Liver (tissue), 9 donors: ENCODE results near the gene LYSMD1. TPM values are rescaled to one million over a fixed set of nuclear protein-coding genes. Genes with fewer than 3 reads are reported as not detected.

Source experiments
- DNase-seq: peaks from one replicate; pipeline ENCODE4 v3.0.0-alpha.2; 2017; ENCODE audit warnings: low spot score
- H3K27ac ChIP-seq, 2 donors: one replicate each; pipeline ENCODE4 v1.7.0; 2013; ENCODE audit warnings: inconsistent platforms in 2 of 2, low read length in 2 of 2, control low read depth in 1 of 2, low read depth in 1 of 2, mild to moderate bottlenecking in 1 of 2
- H3K27me3 ChIP-seq, 4 donors: one replicate each; pipeline versions ENCODE4 v1.6.1 to v1.7.0; 2013; ENCODE audit warnings: low read length in 3 of 4, inconsistent platforms in 1 of 4, mild to moderate bottlenecking in 1 of 4, moderate library complexity in 1 of 4; ENCODE audit not compliant: control insufficient read depth in 4 of 4, insufficient read depth in 4 of 4
- H3K36me3 ChIP-seq, 4 donors: one replicate each; pipeline versions ENCODE4 v1.6.1 to v1.7.0; 2013; ENCODE audit warnings: low read length in 3 of 4, mild to moderate bottlenecking in 3 of 4, low read depth in 1 of 4, moderate library complexity in 1 of 4; ENCODE audit not compliant: control insufficient read depth in 4 of 4, insufficient read depth in 3 of 4
- H3K4me1 ChIP-seq, 4 donors: one replicate each; pipeline versions ENCODE4 v1.6.1 to v1.7.0; 2013; ENCODE audit warnings: low read length in 3 of 4, mild to moderate bottlenecking in 3 of 4, moderate library complexity in 1 of 4; ENCODE audit not compliant: control insufficient read depth in 4 of 4, insufficient read depth in 4 of 4
- H3K4me3 ChIP-seq, 3 donors: one replicate each; pipeline versions ENCODE4 v1.6.1 to v1.7.0; 2013; ENCODE audit warnings: low read length in 3 of 3, control low read depth in 1 of 3, low read depth in 1 of 3, mild to moderate bottlenecking in 1 of 3
- H3K9ac ChIP-seq, 2 donors: one replicate each; pipeline ENCODE4 v1.7.0; 2013; ENCODE audit warnings: low read length in 2 of 2, mild to moderate bottlenecking in 2 of 2, moderate library complexity in 2 of 2, control low read depth in 1 of 2, low read depth in 1 of 2
- H3K9me3 ChIP-seq, 4 donors: one replicate each; pipeline versions ENCODE4 v1.6.1 to v1.7.0; 2013; ENCODE audit warnings: low read length in 3 of 4; ENCODE audit not compliant: control insufficient read depth in 4 of 4
- EGR1 ChIP-seq, 2 donors: IDR thresholded peaks; 2 replicates each; pipeline ENCODE4 v1.6.1; 2016 to 2018; ENCODE audit warnings: antibody characterized with exemption in 2 of 2, low read depth in 2 of 2
- FOXA1 ChIP-seq: IDR thresholded peaks from 2 replicates; pipeline ENCODE4 v1.6.1; 2016; ENCODE audit warnings: antibody characterized with exemption
- FOXA2 ChIP-seq: IDR thresholded peaks from 2 replicates; pipeline ENCODE4 v1.6.1; 2016; ENCODE audit warnings: antibody characterized with exemption
- GABPA ChIP-seq, 2 donors: IDR thresholded peaks in 1 of 2; conservative IDR thresholded peaks in 1 of 2; 2 replicates each; pipeline ENCODE4 v1.6.1; 2016; ENCODE audit warnings: antibody characterized with exemption in 2 of 2, mild to moderate bottlenecking in 1 of 2, moderate library complexity in 1 of 2
- HNF4A ChIP-seq, 2 donors: conservative IDR thresholded peaks; 2 replicates each; pipeline ENCODE4 v1.6.1; 2016; ENCODE audit warnings: antibody characterized with exemption in 2 of 2, mild to moderate bottlenecking in 2 of 2
- HNF4G ChIP-seq: IDR thresholded peaks from 2 replicates; pipeline ENCODE4 v1.6.1; 2016; ENCODE audit warnings: antibody characterized with exemption
- JUND ChIP-seq, 2 donors: IDR thresholded peaks; 2 replicates each; pipeline ENCODE4 v1.6.1; 2016; ENCODE audit warnings: antibody characterized with exemption in 2 of 2
- NR2F2 ChIP-seq: IDR thresholded peaks from 2 replicates; pipeline ENCODE4 v1.6.1; 2016; ENCODE audit warnings: antibody characterized with exemption
- RAD21 ChIP-seq, 2 donors: IDR thresholded peaks; 2 replicates each; pipeline ENCODE4 v1.6.1; 2016; ENCODE audit warnings: antibody characterized with exemption in 2 of 2, mild to moderate bottlenecking in 2 of 2
- RXRA ChIP-seq, 2 donors: IDR thresholded peaks; 2 replicates each; pipeline ENCODE4 v1.6.1; 2017 to 2018; ENCODE audit warnings: antibody characterized with exemption in 2 of 2, mild to moderate bottlenecking in 1 of 2
- SP1 ChIP-seq: IDR thresholded peaks from 2 replicates; pipeline ENCODE4 v1.6.1; 2018; ENCODE audit warnings: antibody characterized with exemption, mild to moderate bottlenecking
- TAF1 ChIP-seq: conservative IDR thresholded peaks from 2 replicates; pipeline ENCODE4 v1.6.1; 2016; ENCODE audit warnings: antibody characterized with exemption, mild to moderate bottlenecking
- YY1 ChIP-seq: IDR thresholded peaks from 2 replicates; pipeline ENCODE4 v1.6.1; 2016; ENCODE audit warnings: antibody characterized with exemption, mild to moderate bottlenecking
- WGBS: extraction: QIAGEN DNeasy Blood & Tissue Kit; methylation state at CpG from one replicate; pipeline ENCODE4 v1.1.7; 2013; 5-methylcytosine and 5-hydroxymethylcytosine counted together
- polyA plus RNA-seq, 2 donors: library from polyadenylated mRNA; stranded (reverse) in 1 of 2; unstranded in 1 of 2; fragments of 200-250 nt in 1 of 2; fragments of >200 nt in 1 of 2; fragmentation: Nextera tagmentation in 1 of 2; extraction: Ambion mirVana in 1 of 2; gene quantifications; one replicate each; pipeline versions ENCODE4 v1.2.1 to v1.2.3, GENCODE V29; 2013 to 2015
- total RNA-seq, 2 donors: library from RNA; depleted of rRNA; stranded (reverse); fragments of >200 nt; gene quantifications; one replicate each; pipeline ENCODE4 v1.2.3, GENCODE V29; 2014
- TF ChIP-seq, protein P1 (sequence below): IDR thresholded peaks from 2 replicates; pipeline ENCODE4 v1.6.1; 2016; ENCODE audit warnings: antibody characterized with exemption
- TF ChIP-seq, protein P2 (sequence below): IDR thresholded peaks from 2 replicates; pipeline ENCODE4 v1.6.1; 2016; ENCODE audit warnings: antibody characterized with exemption, mild to moderate bottlenecking
- TF ChIP-seq, protein P3 (sequence below): IDR thresholded peaks from 2 replicates; pipeline ENCODE4 v1.6.1; 2016; ENCODE audit warnings: antibody characterized with exemption
- TF ChIP-seq, protein P4 (sequence below): fragments of 150-350 bp; IDR thresholded peaks from 2 replicates; pipeline ENCODE4 v1.5.1; 2017; ENCODE audit warnings: improper control_type of control experiment, low read depth, low read length; ENCODE audit not compliant: missing input control
- TF ChIP-seq, protein P5 (sequence below): IDR thresholded peaks from 2 replicates; pipeline ENCODE4 v1.6.1; 2016; ENCODE audit warnings: antibody characterized with exemption
- donor health status: healthy.
- donor health status: healthy.
- donor health status: healthy.
- donor health status: healthy.
- donor health status: healthy.

Gene LYSMD1
- total and polyA plus RNA-seq, 4 donors, result 2.8 to 5.3 (median 3.9) TPM

DNA sequence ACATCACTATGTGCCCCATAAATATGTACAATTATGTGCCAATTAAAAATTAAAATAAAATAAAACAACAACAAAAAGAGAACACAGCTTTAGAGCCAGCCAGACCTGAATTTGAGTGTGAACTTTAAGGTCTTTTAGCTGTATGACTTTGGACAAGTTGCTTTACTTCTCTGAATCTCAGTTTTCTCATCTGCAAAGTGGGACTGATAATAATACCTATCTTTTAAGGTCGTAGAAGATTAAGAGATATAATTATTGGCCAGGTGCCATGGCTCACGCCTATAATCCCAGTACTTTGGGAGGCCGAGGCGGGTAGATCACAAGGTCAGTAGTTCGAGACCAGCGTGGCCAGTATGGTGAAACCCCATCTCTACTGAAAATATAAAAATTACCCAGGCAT is 27.6 kb upstream of the LYSMD1 start:
- WGBS, result 77% methylated on average over 6 of the region's 6 CpGs
- no peak overlapping the region for H3K27ac ChIP-seq
- no peak overlapping the region for H3K9ac ChIP-seq
- DNase-seq, result no peak
- no peaks in the 10 kb centered on the region for H3K9me3 ChIP-seq
- peaks cover 2 to 22% (median 14%) of the 10 kb centered on the region in 4 donors for H3K4me1 ChIP-seq
- no peaks in the 10 kb centered on the region for H3K27me3 ChIP-seq
- no peaks in the 10 kb centered on the region for H3K36me3 ChIP-seq
- TF ChIP-seq JUND (IDR thresholded peaks at IDR 0.05) (no peak), GABPA (IDR thresholded peaks at IDR 0.05 in 1 of 2, conservative IDR thresholded peaks at IDR 0.05 in 1 of 2) (no peak), EGR1 (IDR thresholded peaks at IDR 0.05; ENCODE audit: low read depth in 2 of 2) (no peak), HNF4G (no peak), RXRA (IDR thresholded peaks at IDR 0.05) (no peak), YY1 (no peak), SP1 (no peak), NR2F2 (no peak), HNF4A (conservative IDR thresholded peaks at IDR 0.05) (no peak), FOXA1 (no peak), TAF1 (no peak), RAD21 (IDR thresholded peaks at IDR 0.05) (no peak), FOXA2 (no peak)
- TF ChIP-seq, protein P1, sequence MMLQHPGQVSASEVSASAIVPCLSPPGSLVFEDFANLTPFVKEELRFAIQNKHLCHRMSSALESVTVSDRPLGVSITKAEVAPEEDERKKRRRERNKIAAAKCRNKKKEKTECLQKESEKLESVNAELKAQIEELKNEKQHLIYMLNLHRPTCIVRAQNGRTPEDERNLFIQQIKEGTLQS, result no peak
- TF ChIP-seq, protein P2, sequence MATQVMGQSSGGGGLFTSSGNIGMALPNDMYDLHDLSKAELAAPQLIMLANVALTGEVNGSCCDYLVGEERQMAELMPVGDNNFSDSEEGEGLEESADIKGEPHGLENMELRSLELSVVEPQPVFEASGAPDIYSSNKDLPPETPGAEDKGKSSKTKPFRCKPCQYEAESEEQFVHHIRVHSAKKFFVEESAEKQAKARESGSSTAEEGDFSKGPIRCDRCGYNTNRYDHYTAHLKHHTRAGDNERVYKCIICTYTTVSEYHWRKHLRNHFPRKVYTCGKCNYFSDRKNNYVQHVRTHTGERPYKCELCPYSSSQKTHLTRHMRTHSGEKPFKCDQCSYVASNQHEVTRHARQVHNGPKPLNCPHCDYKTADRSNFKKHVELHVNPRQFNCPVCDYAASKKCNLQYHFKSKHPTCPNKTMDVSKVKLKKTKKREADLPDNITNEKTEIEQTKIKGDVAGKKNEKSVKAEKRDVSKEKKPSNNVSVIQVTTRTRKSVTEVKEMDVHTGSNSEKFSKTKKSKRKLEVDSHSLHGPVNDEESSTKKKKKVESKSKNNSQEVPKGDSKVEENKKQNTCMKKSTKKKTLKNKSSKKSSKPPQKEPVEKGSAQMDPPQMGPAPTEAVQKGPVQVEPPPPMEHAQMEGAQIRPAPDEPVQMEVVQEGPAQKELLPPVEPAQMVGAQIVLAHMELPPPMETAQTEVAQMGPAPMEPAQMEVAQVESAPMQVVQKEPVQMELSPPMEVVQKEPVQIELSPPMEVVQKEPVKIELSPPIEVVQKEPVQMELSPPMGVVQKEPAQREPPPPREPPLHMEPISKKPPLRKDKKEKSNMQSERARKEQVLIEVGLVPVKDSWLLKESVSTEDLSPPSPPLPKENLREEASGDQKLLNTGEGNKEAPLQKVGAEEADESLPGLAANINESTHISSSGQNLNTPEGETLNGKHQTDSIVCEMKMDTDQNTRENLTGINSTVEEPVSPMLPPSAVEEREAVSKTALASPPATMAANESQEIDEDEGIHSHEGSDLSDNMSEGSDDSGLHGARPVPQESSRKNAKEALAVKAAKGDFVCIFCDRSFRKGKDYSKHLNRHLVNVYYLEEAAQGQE, result no peak
- TF ChIP-seq, protein P3, sequence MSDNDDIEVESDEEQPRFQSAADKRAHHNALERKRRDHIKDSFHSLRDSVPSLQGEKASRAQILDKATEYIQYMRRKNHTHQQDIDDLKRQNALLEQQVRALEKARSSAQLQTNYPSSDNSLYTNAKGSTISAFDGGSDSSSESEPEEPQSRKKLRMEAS, result no peak
- TF ChIP-seq, protein P4, sequence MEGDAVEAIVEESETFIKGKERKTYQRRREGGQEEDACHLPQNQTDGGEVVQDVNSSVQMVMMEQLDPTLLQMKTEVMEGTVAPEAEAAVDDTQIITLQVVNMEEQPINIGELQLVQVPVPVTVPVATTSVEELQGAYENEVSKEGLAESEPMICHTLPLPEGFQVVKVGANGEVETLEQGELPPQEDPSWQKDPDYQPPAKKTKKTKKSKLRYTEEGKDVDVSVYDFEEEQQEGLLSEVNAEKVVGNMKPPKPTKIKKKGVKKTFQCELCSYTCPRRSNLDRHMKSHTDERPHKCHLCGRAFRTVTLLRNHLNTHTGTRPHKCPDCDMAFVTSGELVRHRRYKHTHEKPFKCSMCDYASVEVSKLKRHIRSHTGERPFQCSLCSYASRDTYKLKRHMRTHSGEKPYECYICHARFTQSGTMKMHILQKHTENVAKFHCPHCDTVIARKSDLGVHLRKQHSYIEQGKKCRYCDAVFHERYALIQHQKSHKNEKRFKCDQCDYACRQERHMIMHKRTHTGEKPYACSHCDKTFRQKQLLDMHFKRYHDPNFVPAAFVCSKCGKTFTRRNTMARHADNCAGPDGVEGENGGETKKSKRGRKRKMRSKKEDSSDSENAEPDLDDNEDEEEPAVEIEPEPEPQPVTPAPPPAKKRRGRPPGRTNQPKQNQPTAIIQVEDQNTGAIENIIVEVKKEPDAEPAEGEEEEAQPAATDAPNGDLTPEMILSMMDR, result no peak
- TF ChIP-seq, protein P5, sequence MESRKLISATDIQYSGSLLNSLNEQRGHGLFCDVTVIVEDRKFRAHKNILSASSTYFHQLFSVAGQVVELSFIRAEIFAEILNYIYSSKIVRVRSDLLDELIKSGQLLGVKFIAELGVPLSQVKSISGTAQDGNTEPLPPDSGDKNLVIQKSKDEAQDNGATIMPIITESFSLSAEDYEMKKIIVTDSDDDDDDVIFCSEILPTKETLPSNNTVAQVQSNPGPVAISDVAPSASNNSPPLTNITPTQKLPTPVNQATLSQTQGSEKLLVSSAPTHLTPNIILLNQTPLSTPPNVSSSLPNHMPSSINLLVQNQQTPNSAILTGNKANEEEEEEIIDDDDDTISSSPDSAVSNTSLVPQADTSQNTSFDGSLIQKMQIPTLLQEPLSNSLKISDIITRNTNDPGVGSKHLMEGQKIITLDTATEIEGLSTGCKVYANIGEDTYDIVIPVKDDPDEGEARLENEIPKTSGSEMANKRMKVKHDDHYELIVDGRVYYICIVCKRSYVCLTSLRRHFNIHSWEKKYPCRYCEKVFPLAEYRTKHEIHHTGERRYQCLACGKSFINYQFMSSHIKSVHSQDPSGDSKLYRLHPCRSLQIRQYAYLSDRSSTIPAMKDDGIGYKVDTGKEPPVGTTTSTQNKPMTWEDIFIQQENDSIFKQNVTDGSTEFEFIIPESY, result no peak
- H3K4me3 ChIP-seq, result no peak overlapping the region
